Measurements from ENCODE around the gene CST3. TPM values are rescaled to one million over a fixed set of nuclear protein-coding genes. Genes with fewer than 3 reads are reported as not detected.

The CST3 gene
- total RNA-seq, 1 donor from 2014 or later = 727 TPM

- intact Hi-C loops (cut with DNase I) = no loop called here
- Histone ChIP-seq H3K27me3 (ENCODE audit: low read depth) (no peaks in the 10 kb centered on the region), H3K9me3 (no peaks in the 10 kb centered on the region), H3K27ac (no peak overlapping the region), H3K36me3 (no peaks in the 10 kb centered on the region), H3K4me1 (peaks cover 33% of the 10 kb centered on the region), H3K4me3 (no peak overlapping the region)
- ATAC-seq = no peak
- TF ChIP-seq CTCF (IDR thresholded peaks at IDR 0.05) = no peak
- DNase-seq = no peak
Observed at GRCh38 chr20:23657202-23657601, 19.4 kb upstream of the CST3 start.

GRCh38 chr20:23656372-23656771 lies 18.6 kb upstream of the CST3 start:
- DNase-seq = no peak
- Histone ChIP-seq H3K27me3 (ENCODE audit: low read depth) (no peaks in the 10 kb centered on the region), H3K9me3 (no peaks in the 10 kb centered on the region), H3K27ac (peak overlapping the region; percentile 61), H3K36me3 (no peaks in the 10 kb centered on the region), H3K4me1 (peaks cover 33% of the 10 kb centered on the region), H3K4me3 (peak overlapping the region; percentile 38)
- intact Hi-C loops (cut with DNase I) = no loop called here
- ATAC-seq = peak; percentile 38 to 42
- TF ChIP-seq CTCF (IDR thresholded peaks at IDR 0.05) = no peak

- H3K4me3 ChIP-seq = peak overlapping the region; percentile 38
- H3K27ac ChIP-seq = peak overlapping the region; percentile 61
- H3K4me1 ChIP-seq = peaks cover 33% of the 10 kb centered on the region
- DNase-seq (peak; percentile 84), ATAC-seq (peak; percentile 89 to 94)
- H3K9me3 ChIP-seq = no peaks in the 10 kb centered on the region
- TF ChIP-seq CTCF (IDR thresholded peaks at IDR 0.05) = no peak
- no peaks in the 10 kb centered on the region for H3K27me3 ChIP-seq (ENCODE audit: low read depth)
- no peaks in the 10 kb centered on the region for H3K36me3 ChIP-seq
- intact Hi-C loops (cut with DNase I) = no loop called here
Observed at GRCh38 chr20:23655491-23656211, 17.9 kb upstream of the CST3 start.

GRCh38 chr20:23654717-23655116 lies 17.0 kb upstream of the CST3 start:
- intact Hi-C loops (cut with DNase I) = no loop called here

GRCh38 chr20:23654000-23654399 lies 16.2 kb upstream of the CST3 start:
- intact Hi-C loops (cut with DNase I) = no loop called here
- ATAC-seq = no peak
- H3K4me1 ChIP-seq = peaks cover 33% of the 10 kb centered on the region
- H3K9me3 ChIP-seq = no peaks in the 10 kb centered on the region
- H3K27me3 ChIP-seq (ENCODE audit: low read depth) = no peaks in the 10 kb centered on the region
- no peak overlapping the region for H3K4me3 ChIP-seq
- no peak overlapping the region for H3K27ac ChIP-seq
- TF ChIP-seq CTCF (IDR thresholded peaks at IDR 0.05) = no peak
- no peak for DNase-seq
- H3K36me3 ChIP-seq = no peaks in the 10 kb centered on the region

More at GRCh38 chr20:23654717-23655116, 17.0 kb upstream of the CST3 start:
- no peak overlapping the region for H3K4me3 ChIP-seq
- peaks cover 33% of the 10 kb centered on the region for H3K4me1 ChIP-seq
- TF ChIP-seq CTCF (IDR thresholded peaks at IDR 0.05) = no peak
- no peaks in the 10 kb centered on the region for H3K9me3 ChIP-seq
- ATAC-seq (no peak), DNase-seq (no peak)
- H3K36me3 ChIP-seq = no peaks in the 10 kb centered on the region
- H3K27ac ChIP-seq = no peak overlapping the region
- H3K27me3 ChIP-seq (ENCODE audit: low read depth) = no peaks in the 10 kb centered on the region
